ENCODE results near the gene ST6GALNAC1.

DNA sequence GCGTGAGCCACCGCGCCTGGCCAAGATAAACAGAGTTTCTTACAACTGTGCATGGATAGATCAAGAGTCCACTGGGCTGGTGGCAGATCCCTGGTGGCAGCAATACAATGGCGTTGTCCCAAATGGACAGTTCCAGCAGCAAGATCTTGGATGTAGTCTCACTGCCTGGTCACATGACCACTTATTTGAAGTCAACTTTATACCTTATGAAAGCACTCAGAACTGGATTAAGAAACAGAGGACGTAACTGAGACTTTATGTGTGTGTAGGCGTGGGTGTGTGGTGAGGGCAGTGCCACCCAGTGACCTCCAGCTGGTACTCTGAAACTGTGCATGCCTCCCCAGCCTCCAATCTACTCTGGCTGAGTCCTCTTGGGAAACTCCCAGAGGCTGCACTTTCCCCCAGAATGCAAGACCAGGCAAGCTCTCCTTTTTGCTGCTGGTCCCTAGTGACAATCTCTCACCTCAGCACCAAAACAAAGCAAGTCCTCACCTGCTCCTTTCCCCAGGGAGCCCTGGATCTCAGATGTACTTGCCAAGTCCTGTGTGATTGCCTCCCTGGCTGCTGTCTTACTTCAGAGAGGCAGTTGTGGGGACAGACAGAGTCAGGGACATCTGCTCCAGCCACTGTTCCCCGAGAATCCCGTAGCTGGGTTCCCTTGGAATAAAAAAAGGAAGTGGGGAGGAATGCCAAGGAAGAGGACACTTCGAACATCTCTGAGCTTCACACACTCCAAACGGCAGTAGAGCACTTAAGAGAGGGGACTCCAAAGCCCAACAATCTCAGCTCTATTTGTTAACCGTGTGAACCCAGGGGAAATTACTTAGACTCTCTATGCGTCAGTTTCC lies 46.2 kb downstream of the ST6GALNAC1 start:
- TF ChIP-seq, protein P1, sequence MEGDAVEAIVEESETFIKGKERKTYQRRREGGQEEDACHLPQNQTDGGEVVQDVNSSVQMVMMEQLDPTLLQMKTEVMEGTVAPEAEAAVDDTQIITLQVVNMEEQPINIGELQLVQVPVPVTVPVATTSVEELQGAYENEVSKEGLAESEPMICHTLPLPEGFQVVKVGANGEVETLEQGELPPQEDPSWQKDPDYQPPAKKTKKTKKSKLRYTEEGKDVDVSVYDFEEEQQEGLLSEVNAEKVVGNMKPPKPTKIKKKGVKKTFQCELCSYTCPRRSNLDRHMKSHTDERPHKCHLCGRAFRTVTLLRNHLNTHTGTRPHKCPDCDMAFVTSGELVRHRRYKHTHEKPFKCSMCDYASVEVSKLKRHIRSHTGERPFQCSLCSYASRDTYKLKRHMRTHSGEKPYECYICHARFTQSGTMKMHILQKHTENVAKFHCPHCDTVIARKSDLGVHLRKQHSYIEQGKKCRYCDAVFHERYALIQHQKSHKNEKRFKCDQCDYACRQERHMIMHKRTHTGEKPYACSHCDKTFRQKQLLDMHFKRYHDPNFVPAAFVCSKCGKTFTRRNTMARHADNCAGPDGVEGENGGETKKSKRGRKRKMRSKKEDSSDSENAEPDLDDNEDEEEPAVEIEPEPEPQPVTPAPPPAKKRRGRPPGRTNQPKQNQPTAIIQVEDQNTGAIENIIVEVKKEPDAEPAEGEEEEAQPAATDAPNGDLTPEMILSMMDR (IDR thresholded peaks at IDR 0.05) = no peak
- no peak for TF ChIP-seq POLR2AphosphoS5 (IDR thresholded peaks at IDR 0.05)
- TF ChIP-seq POLR2A (IDR thresholded peaks at IDR 0.05) = no peak

All from transverse colon (tissue), 4 donors.